ENCODE data around the gene TRPV3. TPM values are rescaled to one million over a fixed set of nuclear protein-coding genes. Genes with fewer than 3 reads are reported as not detected.

The TRPV3 gene
- total and polyA plus RNA-seq, 2 of the 13 experiments (the other 11 are each of a cell fraction or from before 2014, with no cell fraction given), result 0.90 to 1.0 TPM

DNA sequence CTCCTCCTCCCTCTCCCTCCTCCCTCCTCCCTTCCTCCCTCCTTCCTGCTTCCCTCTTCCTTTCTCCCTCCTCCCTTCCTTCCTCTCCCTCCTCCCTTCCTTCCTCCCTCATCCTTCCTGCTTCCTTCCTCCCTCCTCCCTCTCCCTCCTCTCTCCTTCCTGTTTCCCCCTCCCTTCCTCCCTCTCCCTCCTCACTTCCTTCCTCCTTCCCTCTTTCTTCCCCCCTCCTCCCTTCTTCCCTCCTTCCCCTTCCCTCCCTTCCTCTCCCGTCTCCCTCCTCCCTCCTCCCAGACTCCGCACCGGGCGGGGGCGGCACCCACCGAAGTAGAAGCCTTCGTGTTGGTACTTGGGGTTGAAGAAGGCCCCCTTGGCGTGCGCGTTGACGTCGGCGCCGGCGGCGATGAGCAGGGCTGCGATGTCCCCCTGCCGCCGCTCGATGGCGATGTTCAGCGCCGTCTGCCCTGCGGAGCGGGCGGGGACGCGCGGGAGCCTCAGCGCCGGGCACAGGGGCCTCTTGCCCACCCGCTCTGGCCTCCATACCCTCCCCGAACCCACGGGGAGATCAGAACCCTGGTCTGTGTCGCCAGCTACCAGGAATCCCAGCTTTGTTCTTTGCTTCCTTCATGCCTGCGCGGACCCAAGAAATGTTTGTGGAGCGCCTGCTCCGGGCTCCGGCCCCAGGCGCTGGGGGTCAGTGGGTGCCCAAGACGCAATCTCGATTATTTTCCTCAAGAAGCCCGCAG, 22.2 kb downstream of the TRPV3 start (continued):
- TF ChIP-seq, protein P1, sequence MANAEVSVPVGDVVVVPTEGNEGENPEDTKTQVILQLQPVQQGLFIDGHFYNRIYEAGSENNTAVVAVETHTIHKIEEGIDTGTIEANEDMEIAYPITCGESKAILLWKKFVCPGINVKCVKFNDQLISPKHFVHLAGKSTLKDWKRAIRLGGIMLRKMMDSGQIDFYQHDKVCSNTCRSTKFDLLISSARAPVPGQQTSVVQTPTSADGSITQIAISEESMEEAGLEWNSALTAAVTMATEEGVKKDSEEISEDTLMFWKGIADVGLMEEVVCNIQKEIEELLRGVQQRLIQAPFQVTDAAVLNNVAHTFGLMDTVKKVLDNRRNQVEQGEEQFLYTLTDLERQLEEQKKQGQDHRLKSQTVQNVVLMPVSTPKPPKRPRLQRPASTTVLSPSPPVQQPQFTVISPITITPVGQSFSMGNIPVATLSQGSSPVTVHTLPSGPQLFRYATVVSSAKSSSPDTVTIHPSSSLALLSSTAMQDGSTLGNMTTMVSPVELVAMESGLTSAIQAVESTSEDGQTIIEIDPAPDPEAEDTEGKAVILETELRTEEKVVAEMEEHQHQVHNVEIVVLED (CRISPR knock-in tag; IDR thresholded peaks at IDR 0.05; ENCODE audit: borderline replicate concordance), result peak; percentile 69
- TF ChIP-seq ZC3H4 (CRISPR knock-in tag; IDR thresholded peaks at IDR 0.05; ENCODE audit: borderline replicate concordance) (no peak), BCL6 (CRISPR knock-in tag; IDR thresholded peaks at IDR 0.05) (no peak), PHF8 (CRISPR knock-in tag; IDR thresholded peaks at IDR 0.05) (peak; percentile 44; the same call in 1 of the 2 replicates), SALL1 (CRISPR knock-in tag; IDR thresholded peaks at IDR 0.05) (peak; percentile 49; the same call in 1 of the 2 replicates), YY1 (IDR thresholded peaks at IDR 0.05; ENCODE audit: insufficient read depth, insufficient replicate concordance, low read depth, low read length) (peak; percentile 15), THAP11 (CRISPR knock-in tag; IDR thresholded peaks at IDR 0.05) (no peak), PAWR (CRISPR knock-in tag; IDR thresholded peaks at IDR 0.05; ENCODE audit: borderline replicate concordance) (no peak), NFKBIZ (CRISPR knock-in tag; IDR thresholded peaks at IDR 0.05) (no peak), IRX3 (CRISPR knock-in tag; IDR thresholded peaks at IDR 0.05; ENCODE audit: borderline replicate concordance, low read depth) (no peak), PCBP1 (IDR thresholded peaks at IDR 0.05; ENCODE audit: borderline replicate concordance, low read depth, low read length) (0 out of 2 replicates have a peak, but pooled peaks have one; percentile 24), PCBP2 (optimal IDR thresholded peaks at IDR 0.05; ENCODE audit: low read depth, low read length, poor library complexity, severe bottlenecking) (peak; percentile 96), MTA3 (CRISPR knock-in tag; IDR thresholded peaks at IDR 0.05) (no peak)
- TF ChIP-seq, protein P2, sequence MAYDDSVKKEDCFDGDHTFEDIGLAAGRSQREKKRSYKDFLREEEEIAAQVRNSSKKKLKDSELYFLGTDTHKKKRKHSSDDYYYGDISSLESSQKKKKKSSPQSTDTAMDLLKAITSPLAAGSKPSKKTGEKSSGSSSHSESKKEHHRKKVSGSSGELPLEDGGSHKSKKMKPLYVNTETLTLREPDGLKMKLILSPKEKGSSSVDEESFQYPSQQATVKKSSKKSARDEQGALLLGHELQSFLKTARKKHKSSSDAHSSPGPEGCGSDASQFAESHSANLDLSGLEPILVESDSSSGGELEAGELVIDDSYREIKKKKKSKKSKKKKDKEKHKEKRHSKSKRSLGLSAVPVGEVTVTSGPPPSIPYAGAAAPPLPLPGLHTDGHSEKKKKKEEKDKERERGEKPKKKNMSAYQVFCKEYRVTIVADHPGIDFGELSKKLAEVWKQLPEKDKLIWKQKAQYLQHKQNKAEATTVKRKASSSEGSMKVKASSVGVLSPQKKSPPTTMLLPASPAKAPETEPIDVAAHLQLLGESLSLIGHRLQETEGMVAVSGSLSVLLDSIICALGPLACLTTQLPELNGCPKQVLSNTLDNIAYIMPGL (CRISPR knock-in tag; IDR thresholded peaks at IDR 0.05; ENCODE audit: borderline replicate concordance in 1 of 2, low read depth in 1 of 2), result peak in 1 of 2 experiments; percentile 36; a peak in 1 of 4 replicates
- TF ChIP-seq, protein P3, sequence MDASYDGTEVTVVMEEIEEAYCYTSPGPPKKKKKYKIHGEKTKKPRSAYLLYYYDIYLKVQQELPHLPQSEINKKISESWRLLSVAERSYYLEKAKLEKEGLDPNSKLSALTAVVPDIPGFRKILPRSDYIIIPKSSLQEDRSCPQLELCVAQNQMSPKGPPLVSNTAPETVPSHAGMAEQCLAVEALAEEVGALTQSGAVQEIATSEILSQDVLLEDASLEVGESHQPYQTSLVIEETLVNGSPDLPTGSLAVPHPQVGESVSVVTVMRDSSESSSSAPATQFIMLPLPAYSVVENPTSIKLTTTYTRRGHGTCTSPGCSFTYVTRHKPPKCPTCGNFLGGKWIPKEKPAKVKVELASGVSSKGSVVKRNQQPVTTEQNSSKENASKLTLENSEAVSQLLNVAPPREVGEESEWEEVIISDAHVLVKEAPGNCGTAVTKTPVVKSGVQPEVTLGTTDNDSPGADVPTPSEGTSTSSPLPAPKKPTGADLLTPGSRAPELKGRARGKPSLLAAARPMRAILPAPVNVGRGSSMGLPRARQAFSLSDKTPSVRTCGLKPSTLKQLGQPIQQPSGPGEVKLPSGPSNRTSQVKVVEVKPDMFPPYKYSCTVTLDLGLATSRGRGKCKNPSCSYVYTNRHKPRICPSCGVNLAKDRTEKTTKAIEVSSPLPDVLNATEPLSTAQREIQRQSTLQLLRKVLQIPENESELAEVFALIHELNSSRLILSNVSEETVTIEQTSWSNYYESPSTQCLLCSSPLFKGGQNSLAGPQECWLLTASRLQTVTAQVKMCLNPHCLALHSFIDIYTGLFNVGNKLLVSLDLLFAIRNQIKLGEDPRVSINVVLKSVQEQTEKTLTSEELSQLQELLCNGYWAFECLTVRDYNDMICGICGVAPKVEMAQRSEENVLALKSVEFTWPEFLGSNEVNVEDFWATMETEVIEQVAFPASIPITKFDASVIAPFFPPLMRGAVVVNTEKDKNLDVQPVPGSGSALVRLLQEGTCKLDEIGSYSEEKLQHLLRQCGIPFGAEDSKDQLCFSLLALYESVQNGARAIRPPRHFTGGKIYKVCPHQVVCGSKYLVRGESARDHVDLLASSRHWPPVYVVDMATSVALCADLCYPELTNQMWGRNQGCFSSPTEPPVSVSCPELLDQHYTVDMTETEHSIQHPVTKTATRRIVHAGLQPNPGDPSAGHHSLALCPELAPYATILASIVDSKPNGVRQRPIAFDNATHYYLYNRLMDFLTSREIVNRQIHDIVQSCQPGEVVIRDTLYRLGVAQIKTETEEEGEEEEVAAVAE (CRISPR knock-in tag; IDR thresholded peaks at IDR 0.05; ENCODE audit: borderline replicate concordance), result no peak
- TF ChIP-seq, protein P4, sequence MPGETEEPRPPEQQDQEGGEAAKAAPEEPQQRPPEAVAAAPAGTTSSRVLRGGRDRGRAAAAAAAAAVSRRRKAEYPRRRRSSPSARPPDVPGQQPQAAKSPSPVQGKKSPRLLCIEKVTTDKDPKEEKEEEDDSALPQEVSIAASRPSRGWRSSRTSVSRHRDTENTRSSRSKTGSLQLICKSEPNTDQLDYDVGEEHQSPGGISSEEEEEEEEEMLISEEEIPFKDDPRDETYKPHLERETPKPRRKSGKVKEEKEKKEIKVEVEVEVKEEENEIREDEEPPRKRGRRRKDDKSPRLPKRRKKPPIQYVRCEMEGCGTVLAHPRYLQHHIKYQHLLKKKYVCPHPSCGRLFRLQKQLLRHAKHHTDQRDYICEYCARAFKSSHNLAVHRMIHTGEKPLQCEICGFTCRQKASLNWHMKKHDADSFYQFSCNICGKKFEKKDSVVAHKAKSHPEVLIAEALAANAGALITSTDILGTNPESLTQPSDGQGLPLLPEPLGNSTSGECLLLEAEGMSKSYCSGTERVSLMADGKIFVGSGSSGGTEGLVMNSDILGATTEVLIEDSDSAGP (CRISPR knock-in tag; IDR thresholded peaks at IDR 0.05; ENCODE audit: borderline replicate concordance), result peak; percentile 47; the same call in 1 of the 2 replicates
